IPS DF 6.9 (cell line): Measurements from ENCODE around the gene ZDHHC6.
A peak's percentile ranks its signal among the peaks of the same experiment; 100 is the strongest.
"Not testable (repeated sequence)": the region's sequence is repeated elsewhere in the genome, so short reads cannot be mapped to it uniquely, and the experiment has no call there.

ENCODE experiments used
- DNase-seq: peaks from one replicate; pipeline ENCODE4 v3.0.0-alpha.2; 2013; ENCODE audit warnings: low read depth, low spot score
- H3K27ac ChIP-seq: one replicate; pipeline ENCODE4 v1.5.1; 2013; ENCODE audit warnings: low read length, control low read depth
- H3K27me3 ChIP-seq: 2 replicates; pipeline ENCODE4 v1.6.1; 2013; ENCODE audit warnings: mild to moderate bottlenecking, low read length; ENCODE audit not compliant: control insufficient read depth, insufficient read depth
- H3K36me3 ChIP-seq: 2 replicates; pipeline ENCODE4 v1.6.1; 2013; ENCODE audit warnings: low read length; ENCODE audit not compliant: control insufficient read depth, insufficient read depth
- H3K4me1 ChIP-seq: 2 replicates; pipeline ENCODE4 v1.6.1; 2013; ENCODE audit warnings: low read length; ENCODE audit not compliant: control insufficient read depth, insufficient read depth
- H3K4me3 ChIP-seq: 2 replicates; pipeline ENCODE4 v1.5.1; 2013; ENCODE audit warnings: mild to moderate bottlenecking, low read length
- H3K9me3 ChIP-seq: 2 replicates; pipeline ENCODE4 v1.6.1; 2013; ENCODE audit warnings: low read length, inconsistent platforms; ENCODE audit not compliant: control insufficient read depth, insufficient read depth
- WGBS: extraction: QIAGEN DNeasy Blood & Tissue Kit; methylation state at CpG from one replicate; pipeline ENCODE4 v1.1.7; 2013; ENCODE audit warnings: mixed read lengths, missing lambda C conversion rate; ENCODE audit not compliant: insufficient read length, insufficient coverage; 5-methylcytosine and 5-hydroxymethylcytosine counted together

The ZDHHC6 gene

DNA sequence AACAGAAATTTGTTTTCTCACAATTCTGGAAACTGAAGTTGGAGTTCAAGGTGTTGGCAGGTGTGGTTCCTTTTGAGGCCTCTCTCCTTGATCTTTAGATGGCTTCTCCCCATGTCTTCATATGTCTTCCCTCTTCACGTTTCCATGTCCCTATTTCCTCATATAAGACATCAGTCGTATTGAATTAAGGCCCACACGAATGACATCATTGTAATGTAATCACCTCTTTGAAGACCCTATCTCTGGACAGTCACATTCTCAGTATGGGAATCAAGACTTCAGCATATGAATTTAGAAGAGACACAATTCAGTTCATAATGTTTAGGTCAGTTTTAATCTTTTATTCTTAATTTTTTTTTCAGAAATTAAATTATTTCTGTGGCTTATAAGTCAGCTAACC is 20.1 kb upstream of the ZDHHC6 start:
- no CpG with 5 or more reads among the region's 3 CpGs for WGBS
- H3K27ac ChIP-seq, result no peak overlapping the region
- no peaks in the 10 kb centered on the region; the same call in 1 of the 2 replicates for H3K36me3 ChIP-seq
- no peaks in the 10 kb centered on the region for H3K27me3 ChIP-seq
- no peaks in the 10 kb centered on the region for H3K4me1 ChIP-seq
- no peak for DNase-seq
- H3K9me3 ChIP-seq, result no peaks in the 10 kb centered on the region
- no peak overlapping the region for H3K4me3 ChIP-seq

DNA sequence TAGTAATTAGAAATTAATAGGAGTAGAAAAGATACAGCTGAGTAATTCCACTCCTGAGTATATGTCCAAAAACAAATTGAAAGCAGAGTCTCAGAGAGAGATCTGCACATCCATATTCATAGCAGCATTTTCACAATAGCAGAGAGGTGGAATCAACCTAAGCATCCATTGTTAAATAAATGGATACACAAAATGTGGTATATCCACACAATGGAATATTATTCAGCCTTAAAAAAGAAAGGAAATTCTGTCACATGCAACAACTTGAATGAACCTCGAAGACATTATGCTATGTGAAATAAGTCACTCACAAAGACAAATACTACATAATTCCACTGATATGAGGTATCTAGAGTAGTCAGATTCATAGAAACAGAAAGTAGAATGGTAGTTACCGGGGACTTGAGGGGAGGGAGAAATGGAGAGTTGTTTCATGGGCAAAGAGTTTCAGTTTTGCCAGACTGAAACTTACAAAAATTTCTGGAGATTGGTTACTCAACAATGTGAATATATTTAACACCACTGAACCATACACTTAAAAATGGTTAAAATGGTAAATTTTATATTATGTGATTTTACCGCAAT is 18.7 kb upstream of the ZDHHC6 start:
- Histone ChIP-seq H3K36me3 (no peaks in the 10 kb centered on the region; the same call in 1 of the 2 replicates), H3K27ac (no peak overlapping the region), H3K9me3 (no peaks in the 10 kb centered on the region), H3K4me1 (no peaks in the 10 kb centered on the region), H3K4me3 (no peak overlapping the region), H3K27me3 (no peaks in the 10 kb centered on the region)
- no CpG with 5 or more reads among the region's 3 CpGs for WGBS
- no peak for DNase-seq

DNA sequence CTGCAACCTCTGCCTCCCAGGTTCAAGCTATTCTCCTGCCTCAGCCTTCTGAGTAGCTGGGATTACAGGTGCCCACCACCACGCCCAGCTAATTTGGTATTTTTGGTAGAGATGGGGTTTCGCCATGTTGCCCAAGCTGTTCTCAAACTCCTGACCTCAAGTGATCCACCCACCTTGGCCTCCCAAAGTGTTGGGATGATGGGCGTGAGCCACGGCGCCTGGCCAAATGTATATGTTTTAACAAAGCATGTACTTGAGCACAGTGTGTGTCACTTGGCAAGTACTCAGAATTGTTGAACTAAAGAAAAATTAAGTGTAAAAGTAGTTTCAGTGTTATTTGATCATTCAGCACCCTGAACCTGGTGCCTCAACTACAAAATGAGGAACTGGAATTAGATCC is 17.4 kb upstream of the ZDHHC6 start:
- not testable (repeated sequence) for H3K9me3 ChIP-seq, H3K27me3 ChIP-seq, H3K27ac ChIP-seq, H3K36me3 ChIP-seq, H3K4me1 ChIP-seq, H3K4me3 ChIP-seq, DNase-seq
- no CpG with 5 or more reads among the region's 5 CpGs for WGBS

GRCh38 chr10:112461029-112461887 is 14.5 kb upstream of the ZDHHC6 start:
- WGBS, result no CpG with 5 or more reads among the region's 4 CpGs
- DNase-seq, result no peak

GRCh38 chr10:112460366-112460765 is 13.7 kb upstream of the ZDHHC6 start:
- Histone ChIP-seq H3K9me3 (no peaks in the 10 kb centered on the region), H3K4me3 (no peak overlapping the region), H3K36me3 (no peaks in the 10 kb centered on the region; the same call in 1 of the 2 replicates), H3K27me3 (no peaks in the 10 kb centered on the region), H3K4me1 (no peaks in the 10 kb centered on the region), H3K27ac (no peak overlapping the region)
- WGBS, result no CpG with 5 or more reads among the region's 2 CpGs
- no peak for DNase-seq

More at GRCh38 chr10:112461029-112461887, 14.5 kb upstream of the ZDHHC6 start:
- H3K9me3 ChIP-seq, result no peaks in the 10 kb centered on the region
- no peaks in the 10 kb centered on the region for H3K4me1 ChIP-seq
- no peak overlapping the region for H3K4me3 ChIP-seq
- H3K27me3 ChIP-seq, result no peaks in the 10 kb centered on the region
- no peaks in the 10 kb centered on the region; the same call in 1 of the 2 replicates for H3K36me3 ChIP-seq
- H3K27ac ChIP-seq, result no peak overlapping the region

- WGBS, result no CpG with 5 or more reads among the region's 2 CpGs
- Histone ChIP-seq H3K9me3 (no peaks in the 10 kb centered on the region), H3K27ac (no peak overlapping the region), H3K4me3 (no peak overlapping the region), H3K27me3 (no peaks in the 10 kb centered on the region), H3K4me1 (no peaks in the 10 kb centered on the region), H3K36me3 (no peaks in the 10 kb centered on the region)
- DNase-seq, result no peak
These were observed 9.8 kb upstream of the ZDHHC6 start for GRCh38 chr10:112456533-112456932.

DNA sequence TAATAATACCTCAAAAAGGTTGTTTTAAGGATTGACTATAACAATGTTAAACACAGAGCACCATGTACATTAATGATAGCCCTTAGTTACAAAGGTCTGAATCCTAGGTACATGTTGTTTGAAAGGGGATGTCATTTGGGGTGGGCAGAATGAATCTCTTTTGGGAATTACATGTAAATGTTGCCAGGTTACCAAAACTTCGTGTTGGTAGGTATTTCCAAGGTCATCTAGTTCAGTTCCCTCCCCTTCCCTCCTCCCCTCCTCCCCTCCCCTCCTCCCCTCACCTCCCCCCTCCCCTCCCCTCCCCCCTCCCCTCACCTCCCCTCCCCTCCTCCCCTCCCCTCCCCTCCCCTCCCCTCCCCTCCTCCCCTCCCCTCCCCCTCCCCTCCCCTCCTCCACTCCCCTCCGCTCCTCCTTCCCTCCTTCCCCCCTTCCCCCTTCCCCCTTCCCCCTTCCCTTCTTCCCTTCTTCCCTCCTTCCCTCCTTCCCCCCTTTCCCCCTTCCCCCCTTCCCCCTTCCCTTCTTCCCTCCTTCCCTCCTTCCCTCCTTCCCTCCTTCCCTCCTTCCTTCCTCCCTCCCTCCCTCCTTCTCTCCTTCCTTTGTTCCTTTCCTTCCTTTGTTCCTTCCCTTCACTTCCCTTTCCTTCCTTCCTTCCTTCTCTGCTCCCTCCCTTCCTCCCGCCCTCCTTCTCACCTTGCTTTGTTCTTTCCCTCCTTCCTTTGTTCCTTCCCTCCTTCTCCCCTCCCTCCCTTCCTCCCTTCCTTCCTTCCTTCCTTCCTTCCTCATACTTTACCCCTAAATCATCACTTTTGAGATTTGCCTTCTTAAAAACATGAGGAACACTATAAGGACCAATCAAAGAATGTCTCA is 8.4 kb upstream of the ZDHHC6 start:
- Histone ChIP-seq H3K4me3 (no peak overlapping the region), H3K27me3 (no peaks in the 10 kb centered on the region), H3K27ac (no peak overlapping the region), H3K4me1 (no peaks in the 10 kb centered on the region), H3K36me3 (no peaks in the 10 kb centered on the region), H3K9me3 (no peaks in the 10 kb centered on the region)
- WGBS, result no CpG with 5 or more reads among the region's 3 CpGs
- DNase-seq, result no peak

DNA sequence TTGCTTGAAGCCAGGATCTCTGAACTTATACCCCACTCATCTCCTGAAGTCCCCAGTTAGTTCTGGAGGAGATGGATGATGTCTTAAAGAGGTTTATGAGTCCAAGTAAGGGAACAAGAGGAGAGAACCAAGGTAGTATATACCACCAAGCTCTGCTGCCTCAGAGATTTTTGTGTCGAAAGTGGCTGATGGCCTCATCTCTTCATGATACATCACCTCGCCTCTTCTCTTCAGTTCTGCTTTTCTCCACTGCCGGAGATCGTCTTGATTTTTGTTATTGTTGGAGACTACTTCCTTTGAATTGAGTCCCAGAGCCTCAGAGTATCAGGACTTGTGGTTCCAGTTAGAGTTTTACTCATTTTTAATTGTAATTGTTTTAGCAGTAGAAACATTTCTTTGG is 2.2 kb upstream of the ZDHHC6 start:
- Histone ChIP-seq H3K4me3 (no peak overlapping the region), H3K4me1 (no peaks in the 10 kb centered on the region)
- no CpG with 5 or more reads among the region's 4 CpGs for WGBS

GRCh38 chr10:112447620-112447928 is 860 bp upstream of the ZDHHC6 start:
- no peak for DNase-seq
- no peaks in the 10 kb centered on the region for H3K27me3 ChIP-seq
- no peak overlapping the region for H3K27ac ChIP-seq
- no peaks in the 10 kb centered on the region for H3K36me3 ChIP-seq
- 100% methylated on average over 2 of the region's 10 CpGs for WGBS
- H3K9me3 ChIP-seq, result no peaks in the 10 kb centered on the region
- H3K4me1 ChIP-seq, result no peaks in the 10 kb centered on the region
- peak overlapping the region; percentile 100 for H3K4me3 ChIP-seq

More for the DNA sequence above, 2.2 kb upstream of the ZDHHC6 start:
- Histone ChIP-seq H3K27ac (no peak overlapping the region), H3K36me3 (no peaks in the 10 kb centered on the region), H3K9me3 (no peaks in the 10 kb centered on the region), H3K27me3 (no peaks in the 10 kb centered on the region)
- DNase-seq, result no peak

DNA sequence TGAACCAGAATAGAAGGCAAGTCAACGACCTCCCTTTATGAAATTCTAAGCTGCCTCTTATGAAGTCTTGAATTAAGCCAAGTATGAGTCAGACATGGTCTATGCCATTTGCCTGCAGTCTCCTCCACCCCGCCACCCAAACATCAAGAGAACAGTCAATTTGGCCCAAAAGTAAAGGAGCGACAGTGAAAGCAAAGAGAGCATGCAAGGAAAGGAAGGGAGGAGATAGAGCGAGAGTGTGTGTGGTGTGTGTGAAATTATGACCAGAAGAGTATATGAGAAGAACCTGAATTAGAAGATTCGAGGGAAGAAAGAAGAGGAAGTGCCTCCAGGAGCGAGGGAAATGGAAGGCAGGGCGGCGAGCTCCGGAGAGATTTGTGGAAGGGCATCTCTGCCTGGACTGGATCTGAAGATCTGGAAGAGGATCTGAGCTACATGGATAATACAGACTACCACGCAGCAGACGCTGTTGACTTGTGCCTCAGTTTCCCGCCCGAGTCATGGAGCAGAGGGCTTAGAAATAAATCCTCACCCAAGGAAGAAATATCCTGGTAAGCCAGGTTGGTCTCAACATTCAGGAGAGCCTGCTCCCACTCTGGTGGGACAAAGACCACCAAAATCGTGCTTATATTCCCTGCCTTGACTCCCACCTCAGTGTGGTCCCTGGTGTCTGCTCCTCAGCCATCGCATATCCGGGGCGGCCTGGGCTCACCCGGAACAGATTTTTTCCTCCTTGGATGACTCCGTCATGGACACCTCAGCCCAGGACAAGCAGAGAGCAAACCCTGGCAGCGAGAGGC is 459 bp downstream of the ZDHHC6 start:
- Histone ChIP-seq H3K4me1 (no peaks in the 10 kb centered on the region), H3K4me3 (peak overlapping the region; percentile 100), H3K36me3 (no peaks in the 10 kb centered on the region), H3K27me3 (no peaks in the 10 kb centered on the region), H3K27ac (no peak overlapping the region), H3K9me3 (no peaks in the 10 kb centered on the region)
- WGBS, result 100% methylated on average over 1 of the region's 20 CpGs
- DNase-seq, result no peak
